ENCODE data around the gene RESP18.

The RESP18 gene

GRCh38 chr2:219332542-219332941 lies at the start of gene RESP18:
Gene RESP18, minus strand, starts transcription at chr2:219332744.
- no peak for DNase-seq

GRCh38 chr2:219381448-219381847 lies 48.9 kb upstream of the RESP18 start:
- DNase-seq, result no peak

GRCh38 chr2:219380926-219381325 lies 48.4 kb upstream of the RESP18 start:
- DNase-seq, result no peak

GRCh38 chr2:219378163-219378851 lies 45.8 kb upstream of the RESP18 start:
- DNase-seq, result no peak

- peak in 17 of 56 donors; percentile 2 to 49 (median 16) for DNase-seq
Observed at GRCh38 chr2:219369447-219369861, 36.9 kb upstream of the RESP18 start.

GRCh38 chr2:219368690-219369191 lies 36.2 kb upstream of the RESP18 start:
- DNase-seq, result peak in 1 of 56 donors; percentile 4

GRCh38 chr2:219362524-219363164 lies 30.1 kb upstream of the RESP18 start:
- peak in 10 of 56 donors; percentile 5 to 50 (median 11) for DNase-seq

GRCh38 chr2:219362072-219362471 lies 29.5 kb upstream of the RESP18 start:
- no peak for DNase-seq

GRCh38 chr2:219358170-219359075 lies 25.9 kb upstream of the RESP18 start:
- peak in 1 of 56 donors; percentile 21 for DNase-seq

GRCh38 chr2:219356834-219357233 lies 24.3 kb upstream of the RESP18 start:
- no peak for DNase-seq

GRCh38 chr2:219354582-219354981 lies 22.0 kb upstream of the RESP18 start:
- DNase-seq, result no peak

- DNase-seq, result no peak
Observed at GRCh38 chr2:219353129-219353528, 20.6 kb upstream of the RESP18 start.

- peak in 33 of 56 donors; percentile 15 to 82 (median 36) for DNase-seq
Observed at GRCh38 chr2:219352448-219353023, 20.0 kb upstream of the RESP18 start.

- no peak for DNase-seq
Observed at GRCh38 chr2:219350710-219351221, 18.2 kb upstream of the RESP18 start.

- no peak for DNase-seq
Observed at GRCh38 chr2:219350215-219350614, 17.7 kb upstream of the RESP18 start.

GRCh38 chr2:219344751-219345430 lies 12.3 kb upstream of the RESP18 start:
- peak in 35 of 56 donors; percentile 2 to 75 (median 28) for DNase-seq

GRCh38 chr2:219335373-219335786 lies 2.8 kb upstream of the RESP18 start:
- peak in 3 of 56 donors; percentile 4 to 36 (median 32) for DNase-seq

- DNase-seq, result no peak
Observed at GRCh38 chr2:219334076-219334475, 1.5 kb upstream of the RESP18 start.

- DNase-seq, result peak in 12 of 56 donors; percentile 3 to 44 (median 11)
Observed at GRCh38 chr2:219331560-219332213, 857 bp downstream of the RESP18 start.

- DNase-seq, result peak in 1 of 56 donors; percentile 10
Observed at GRCh38 chr2:219327719-219328118, 4.8 kb downstream of the RESP18 start.

All from amygdala (tissue), 56 donors.